Breast epithelium (tissue), 4 donors: ENCODE results near the gene ZG16B. TPM values are rescaled to one million over a fixed set of nuclear protein-coding genes. Genes with fewer than 3 reads are reported as not detected.

Experiments used
- DNase-seq, 2 donors: peaks; one replicate each; pipeline ENCODE4 v3.0.0-alpha.2; 2019; ENCODE audit warnings: low spot score in 2 of 2
- H3K27ac ChIP-seq, 2 donors: fragments of 200-600 bp; sonication (generic) in 1 of 2; one replicate each; pipeline ENCODE4 v1.5.1; 2016 to 2019; ENCODE audit warnings: mild to moderate bottlenecking in 1 of 2
- H3K27me3 ChIP-seq, 2 donors: fragments of 200-600 bp; sonication (generic) in 1 of 2; one replicate each; pipeline versions ENCODE4 v1.5.1 to v1.6.0; 2017 to 2019; ENCODE audit warnings: control low read depth in 1 of 2, mild to moderate bottlenecking in 1 of 2
- H3K36me3 ChIP-seq: fragments of 200-600 bp; one replicate; pipeline ENCODE4 v1.5.1; 2019
- H3K4me1 ChIP-seq, 2 donors: fragments of 200-600 bp; sonication (generic); one replicate each; pipeline ENCODE4 v1.5.1; 2016 to 2019; ENCODE audit warnings: control low read depth in 1 of 2
- H3K4me3 ChIP-seq, 3 donors: fragments of 200-600 bp; sonication (generic); 1 replicate in 2 of 3; 2 replicates in 1 of 3; pipeline ENCODE4 v1.5.1; 2016 to 2019; ENCODE audit warnings: mild to moderate bottlenecking in 3 of 3, moderate library complexity in 2 of 3
- H3K9me3 ChIP-seq, 2 donors: fragments of 200-600 bp; sonication (generic) in 1 of 2; one replicate each; pipeline ENCODE4 v1.5.1; 2016 to 2019; ENCODE audit warnings: control low read depth in 1 of 2
- CTCF ChIP-seq, 3 donors: fragments of 450-650 bp; IDR thresholded peaks; one replicate each; pipeline ENCODE4 v1.5.1; 2016 to 2017; ENCODE audit warnings: antibody characterized with exemption in 3 of 3, mild to moderate bottlenecking in 3 of 3, moderate library complexity in 3 of 3
- POLR2A ChIP-seq: fragments of 450-650 bp; IDR thresholded peaks from one replicate; pipeline ENCODE4 v1.6.1; 2016; ENCODE audit warnings: antibody characterized with exemption, mild to moderate bottlenecking, moderate library complexity
- POLR2AphosphoS5 ChIP-seq, 3 donors: sonication (generic); formaldehyde crosslinking; IDR thresholded peaks; one replicate each; pipeline ENCODE4 v1.6.1; 2017; ENCODE audit warnings: antibody characterized with exemption in 3 of 3
- intact Hi-C: fragments of 100-400 bp; cut with DNase I; formaldehyde crosslinking; loops from one replicate; pipeline ENCODE4 v1.15.1; 2023; ENCODE audit warnings: low total_unique reads
- total RNA-seq, 3 donors: library from RNA; depleted of rRNA; stranded (reverse); fragments of >200 nt; gene quantifications; one replicate each; pipeline ENCODE4 v1.1.0, GENCODE V29; 2016

ZG16B gene
- total RNA-seq, 3 donors from 2014 or later = 24.6 to 46.5 TPM; not detected in 1

- Histone ChIP-seq H3K27me3 (no peaks in the 10 kb centered on the region), H3K4me1 (no peaks in the 10 kb centered on the region), H3K27ac (no peak overlapping the region), H3K36me3 (no peaks in the 10 kb centered on the region), H3K4me3 (no peak overlapping the region), H3K9me3 (no peaks in the 10 kb centered on the region)
- intact Hi-C loops = loop anchor here (10.0 kb wide), 1 partner anchor 51 kb away; no protein-coding TSS in a partner anchor
- DNase-seq = no peak
- no peak for TF ChIP-seq POLR2A
- no peak for TF ChIP-seq POLR2AphosphoS5 (IDR thresholded peaks at IDR 0.05)
Observed at GRCh38 chr16:2874032-2874911, 44.2 kb downstream of the ZG16B start.

GRCh38 chr16:2874912-2875362, 44.8 kb downstream of the ZG16B start:
- H3K9me3 ChIP-seq = no peaks in the 10 kb centered on the region
- intact Hi-C loops = loop anchor here (10.0 kb wide), 1 partner anchor 50 kb away; no protein-coding TSS in a partner anchor
- H3K36me3 ChIP-seq = no peaks in the 10 kb centered on the region
- DNase-seq = peak; percentile 75 to 79
- no peak overlapping the region for H3K4me3 ChIP-seq
- H3K27ac ChIP-seq = no peak overlapping the region
- no peaks in the 10 kb centered on the region for H3K27me3 ChIP-seq
- TF ChIP-seq POLR2A (no peak), CTCF (IDR thresholded peaks at IDR 0.05) (peak; percentile 86 to 98 (median 97)), POLR2AphosphoS5 (IDR thresholded peaks at IDR 0.05) (peak; percentile 12 to 40 (median 23))
- no peaks in the 10 kb centered on the region for H3K4me1 ChIP-seq

GRCh38 chr16:2879854-2880508, 49.9 kb downstream of the ZG16B start:
- Histone ChIP-seq H3K27me3 (no peaks in the 10 kb centered on the region), H3K27ac (no peak overlapping the region), H3K36me3 (no peaks in the 10 kb centered on the region), H3K4me3 (no peak overlapping the region), H3K9me3 (no peaks in the 10 kb centered on the region), H3K4me1 (no peaks in the 10 kb centered on the region)
- no peak for DNase-seq
- intact Hi-C loops = loop anchor here (10.0 kb wide), 1 partner anchor 45 kb away; no protein-coding TSS in a partner anchor
- TF ChIP-seq POLR2AphosphoS5 (IDR thresholded peaks at IDR 0.05) = no peak
- TF ChIP-seq CTCF (IDR thresholded peaks at IDR 0.05) = no peak
- TF ChIP-seq POLR2A = no peak

Other genes with a start within 250 kb of the ZG16B start
- 10 to 100 TPM in 2 of 3 donors, 1 to 10 TPM in 1; 8.6 to 19.6 (median 18.4) TPM for gene KCTD5, start 147.8 kb upstream of the ZG16B start, total RNA-seq
- under 1 TPM in 1 of 3 donors, not detected in 2; 0.29 TPM for gene PRSS27, start 110.1 kb upstream of the ZG16B start, total RNA-seq
- 100 to 1,000 TPM; 229 to 416 (median 388) TPM for gene SRRM2, start 77.7 kb upstream of the ZG16B start, total RNA-seq
- gene ELOB, start 53.0 kb upstream of the ZG16B start, total RNA-seq = 100 to 1,000 TPM; 147 to 292 (median 230) TPM
- gene PRSS33, start 42.7 kb upstream of the ZG16B start, total RNA-seq = not detected
- gene PRSS41, start 31.8 kb upstream of the ZG16B start, total RNA-seq = not detected
- gene PRSS21, start 13.1 kb upstream of the ZG16B start, total RNA-seq = 1 to 10 TPM in 2 of 3 donors, not detected in 1; 2.9 to 4.9 TPM
- 10 to 100 TPM in 2 of 3 donors, not detected in 1; 13.6 to 18.7 TPM for gene PRSS22, start 27.9 kb downstream of the ZG16B start, total RNA-seq
- 10 to 100 TPM; 36.0 to 49.2 (median 47.9) TPM for gene FLYWCH2, start 52.9 kb downstream of the ZG16B start, total RNA-seq
- 10 to 100 TPM; 28.0 to 30.9 (median 28.2) TPM for gene FLYWCH1, start 81.6 kb downstream of the ZG16B start, total RNA-seq
- gene KREMEN2, start 134.0 kb downstream of the ZG16B start, total RNA-seq = under 1 TPM in 1 of 3 donors, not detected in 2; 0.33 TPM
- gene PAQR4, start 139.0 kb downstream of the ZG16B start, total RNA-seq = 1 to 10 TPM; 2.0 to 4.0 (median 3.7) TPM
- 1 to 10 TPM in 1 of 3 donors, under 1 TPM in 2; 0.66 to 1.4 (median 0.73) TPM for gene PKMYT1, start 150.1 kb downstream of the ZG16B start, total RNA-seq
- gene CLDN9, start 182.6 kb downstream of the ZG16B start, total RNA-seq = under 1 TPM in 1 of 3 donors, not detected in 2; 0.15 TPM
- gene CLDN6, start 187.9 kb downstream of the ZG16B start, total RNA-seq = not detected
- 10 to 100 TPM in 2 of 3 donors, 1 to 10 TPM in 1; 6.9 to 74.1 (median 36.7) TPM for gene TNFRSF12A, start 190.1 kb downstream of the ZG16B start, total RNA-seq
- gene HCFC1R1, start 193.6 kb downstream of the ZG16B start, total RNA-seq = 10 to 100 TPM in 2 of 3 donors, 1 to 10 TPM in 1; 8.8 to 26.5 (median 17.3) TPM
- gene THOC6, start 193.7 kb downstream of the ZG16B start, total RNA-seq = 10 to 100 TPM; 15.5 to 26.1 (median 18.4) TPM
- 10 to 100 TPM in 2 of 3 donors, not detected in 1; 31.5 to 50.1 TPM for gene BICDL2, start 206.6 kb downstream of the ZG16B start, total RNA-seq
- gene MMP25, start 216.3 kb downstream of the ZG16B start, total RNA-seq = 1 to 10 TPM in 1 of 3 donors, under 1 TPM in 2; 0.59 to 1.1 (median 0.98) TPM
- 10 to 100 TPM in 2 of 3 donors, 1 to 10 TPM in 1; 9.1 to 17.0 (median 12.0) TPM for gene IL32, start 235.3 kb downstream of the ZG16B start, total RNA-seq